ENCODE results near the gene ITGA4. TPM values are rescaled to one million over a fixed set of nuclear protein-coding genes. Genes with fewer than 3 reads are reported as not detected.

Gene ITGA4
- total RNA-seq, 4 donors from 2014 or later = 2.0 to 7.8 (median 6.0) TPM

- 83 to 84% methylated on average over 4 of the region's 4 CpGs for WGBS, 2 donors
- no peaks in the 10 kb centered on the region for H3K9me3 ChIP-seq
- intact Hi-C loops (cut with DNase I) = no loop called here
- TF ChIP-seq POLR2A (IDR thresholded peaks at IDR 0.05) (no peak), CTCF (IDR thresholded peaks at IDR 0.05) (no peak)
- no peak overlapping the region for H3K4me3 ChIP-seq (replicated peaks in 1 of 3)
- no peaks in the 10 kb centered on the region for H3K27me3 ChIP-seq
- H3K36me3 ChIP-seq = no peaks in the 10 kb centered on the region
- H3K27ac ChIP-seq = no peak overlapping the region
- no peaks in the 10 kb centered on the region for H3K4me1 ChIP-seq
- no peak for DNase-seq
Observed at GRCh38 chr2:181499231-181499630, 42.0 kb downstream of the ITGA4 start.

GRCh38 chr2:181500201-181500600 lies 43.0 kb downstream of the ITGA4 start:
- H3K9me3 ChIP-seq = no peaks in the 10 kb centered on the region

GRCh38 chr2:181515719-181516118 lies 58.5 kb downstream of the ITGA4 start:
- WGBS, 2 donors = 44 to 68% methylated on average over 3 of the region's 3 CpGs

More at GRCh38 chr2:181500201-181500600, 43.0 kb downstream of the ITGA4 start:
- Histone ChIP-seq H3K27me3 (no peaks in the 10 kb centered on the region), H3K4me3 (replicated peaks in 1 of 3) (no peak overlapping the region), H3K36me3 (no peaks in the 10 kb centered on the region), H3K4me1 (no peaks in the 10 kb centered on the region), H3K27ac (no peak overlapping the region)
- intact Hi-C loops (cut with DNase I) = no loop called here
- 85 to 88% methylated on average over 4 of the region's 4 CpGs for WGBS, 2 donors
- TF ChIP-seq CTCF (IDR thresholded peaks at IDR 0.05) (no peak), POLR2A (IDR thresholded peaks at IDR 0.05) (no peak)
- no peak for DNase-seq

GRCh38 chr2:181516992-181517391 lies 59.8 kb downstream of the ITGA4 start:
- Histone ChIP-seq H3K4me1 (no peaks in the 10 kb centered on the region), H3K27ac (no peak overlapping the region), H3K4me3 (replicated peaks in 1 of 3) (no peak overlapping the region), H3K9me3 (no peaks in the 10 kb centered on the region), H3K36me3 (no peaks in the 10 kb centered on the region), H3K27me3 (no peaks in the 10 kb centered on the region)
- no peak for DNase-seq
- TF ChIP-seq POLR2A (IDR thresholded peaks at IDR 0.05) (no peak), CTCF (IDR thresholded peaks at IDR 0.05) (no peak)
- intact Hi-C loops (cut with DNase I) = no loop called here

More at GRCh38 chr2:181515719-181516118, 58.5 kb downstream of the ITGA4 start:
- no peaks in the 10 kb centered on the region for H3K27me3 ChIP-seq
- H3K27ac ChIP-seq = no peak overlapping the region
- DNase-seq = no peak
- no peaks in the 10 kb centered on the region for H3K36me3 ChIP-seq
- intact Hi-C loops (cut with DNase I) = no loop called here
- H3K9me3 ChIP-seq = no peaks in the 10 kb centered on the region
- TF ChIP-seq POLR2A (IDR thresholded peaks at IDR 0.05) (no peak), CTCF (IDR thresholded peaks at IDR 0.05) (no peak)
- no peak overlapping the region for H3K4me3 ChIP-seq (replicated peaks in 1 of 3)
- no peaks in the 10 kb centered on the region for H3K4me1 ChIP-seq

GRCh38 chr2:181517685-181518301 lies 60.6 kb downstream of the ITGA4 start:
- no peak overlapping the region for H3K4me3 ChIP-seq (replicated peaks in 1 of 3)
- no peaks in the 10 kb centered on the region for H3K36me3 ChIP-seq
- no peak for DNase-seq
- TF ChIP-seq POLR2A (IDR thresholded peaks at IDR 0.05) (no peak), CTCF (IDR thresholded peaks at IDR 0.05) (no peak)
- H3K9me3 ChIP-seq = no peaks in the 10 kb centered on the region
- 69 to 77% methylated on average over 1 of the region's 1 CpG for WGBS, 2 donors
- intact Hi-C loops (cut with DNase I) = no loop called here
- no peak overlapping the region for H3K27ac ChIP-seq
- H3K27me3 ChIP-seq = no peaks in the 10 kb centered on the region
- H3K4me1 ChIP-seq = no peaks in the 10 kb centered on the region
